Prostate gland (tissue), 2 donors: ENCODE measurements around the gene CCNI2.

ENCODE experiments used
- CTCF ChIP-seq, 4 experiments: fragments of 200-600 bp in 2 of 4; fragments of 450-650 bp in 2 of 4; sonication (generic) in 2 of 4; IDR thresholded peaks; 1 replicate in 3 of 4; 2 replicates in 1 of 4; pipeline ENCODE4 v1.5.1; 2016 to 2019; ENCODE audit warnings: antibody characterized with exemption in 4 of 4, mild to moderate bottlenecking in 2 of 4, moderate library complexity in 2 of 4
- POLR2A ChIP-seq: fragments of 450-650 bp; IDR thresholded peaks from one replicate; pipeline ENCODE4 v1.6.1; 2016; ENCODE audit warnings: antibody characterized with exemption, mild to moderate bottlenecking
- POLR2AphosphoS5 ChIP-seq: sonication (generic); formaldehyde crosslinking; IDR thresholded peaks from one replicate; pipeline ENCODE4 v1.6.1; 2017; ENCODE audit warnings: antibody characterized with exemption

- no peak for TF ChIP-seq CTCF (IDR thresholded peaks at IDR 0.05)
- no peak for TF ChIP-seq POLR2A
- no peak for TF ChIP-seq POLR2AphosphoS5
Measured at GRCh38 chr5:132776938-132777208, 29.6 kb downstream of the CCNI2 start.
